T-helper 1 cell treated with Interleukin-12 subunit alpha and Interleukin-12 subunit beta and Interleukin-4 antibody, amounts not matched to agents 30 μg/mL and 1 μg/mL, for 36 hours (primary cell): Measurements from ENCODE around the gene MPL.

ENCODE experiments used
- H3K27ac Mint-ChIP-seq: one replicate; pipeline ENCODE4 v1.8.0; 2021; ENCODE audit warnings: mild to moderate bottlenecking, mixed read lengths
- H3K27me3 Mint-ChIP-seq: one replicate; pipeline ENCODE4 v1.8.0; 2021; ENCODE audit warnings: low read depth, mixed read lengths
- H3K36me3 Mint-ChIP-seq: one replicate; pipeline ENCODE4 v1.8.0; 2021; ENCODE audit warnings: low read depth, mixed read lengths
- H3K4me1 Mint-ChIP-seq: one replicate; pipeline ENCODE4 v1.8.0; 2021; ENCODE audit warnings: low read depth, mixed read lengths
- H3K4me3 Mint-ChIP-seq: one replicate; pipeline ENCODE4 v1.8.0; 2021; ENCODE audit warnings: mild to moderate bottlenecking, moderate library complexity, mixed read lengths
- H3K9me3 Mint-ChIP-seq: one replicate; pipeline ENCODE4 v1.8.0; 2021; ENCODE audit warnings: mixed read lengths

Gene MPL

GRCh38 chr1:43327549-43328292 lies 9.9 kb upstream of the MPL start:
- H3K9me3 Mint-ChIP-seq: peaks cover 31% of the 10 kb centered on the region
- no peaks in the 10 kb centered on the region for H3K27me3 Mint-ChIP-seq
- peaks cover 15% of the 10 kb centered on the region for H3K4me1 Mint-ChIP-seq
- H3K27ac Mint-ChIP-seq: no peak overlapping the region
- peaks cover 1% of the 10 kb centered on the region for H3K36me3 Mint-ChIP-seq
- no peak overlapping the region for H3K4me3 Mint-ChIP-seq

DNA sequence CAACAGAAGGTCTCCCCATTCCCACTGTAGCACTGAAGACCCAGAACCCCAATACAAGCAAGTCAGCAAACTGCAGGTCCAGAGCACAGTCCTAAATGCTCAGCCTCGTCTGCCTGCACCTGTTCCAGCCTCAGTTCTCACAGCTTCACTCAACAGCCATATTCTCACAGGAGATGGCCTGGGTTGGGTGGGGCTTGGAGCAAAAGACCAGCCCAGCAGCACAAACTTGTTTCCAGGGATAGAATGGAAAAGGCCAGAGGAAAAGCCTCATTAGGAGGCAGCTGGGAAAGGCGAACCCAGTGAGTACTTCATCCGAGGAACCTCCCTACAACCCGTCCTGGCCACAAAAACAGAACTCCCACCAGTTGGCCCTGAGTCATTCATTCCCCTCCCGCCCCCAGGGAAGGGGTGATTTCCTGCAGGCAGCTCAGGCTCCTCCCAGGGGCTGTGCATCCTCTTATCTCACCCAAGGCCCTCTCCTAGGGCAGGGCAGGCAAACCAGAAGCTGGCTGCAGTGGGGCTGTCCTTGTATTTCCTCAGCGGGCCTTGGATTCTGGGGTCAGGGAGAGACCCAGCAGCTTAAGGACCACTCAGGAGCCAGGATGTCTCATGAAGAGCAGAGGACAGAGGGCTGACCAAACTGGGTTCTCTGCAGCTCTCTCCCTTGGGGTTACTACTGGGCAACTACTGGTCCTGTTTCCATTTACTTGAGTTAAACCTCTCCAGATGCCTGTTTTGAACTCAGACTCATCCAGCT lies 7.4 kb upstream of the MPL start:
- H3K27ac Mint-ChIP-seq: no peak overlapping the region
- H3K27me3 Mint-ChIP-seq: no peaks in the 10 kb centered on the region
- peaks cover 10% of the 10 kb centered on the region for H3K4me1 Mint-ChIP-seq
- peaks cover 1% of the 10 kb centered on the region for H3K36me3 Mint-ChIP-seq
- H3K9me3 Mint-ChIP-seq: peaks cover 24% of the 10 kb centered on the region
- H3K4me3 Mint-ChIP-seq: no peak overlapping the region

GRCh38 chr1:43331688-43332087 lies 5.9 kb upstream of the MPL start:
- Mint-ChIP-seq H3K36me3 (no peaks in the 10 kb centered on the region), H3K4me3 (no peak overlapping the region), H3K27ac (no peak overlapping the region), H3K27me3 (no peaks in the 10 kb centered on the region), H3K4me1 (peaks cover 10% of the 10 kb centered on the region), H3K9me3 (peaks cover 18% of the 10 kb centered on the region)

DNA sequence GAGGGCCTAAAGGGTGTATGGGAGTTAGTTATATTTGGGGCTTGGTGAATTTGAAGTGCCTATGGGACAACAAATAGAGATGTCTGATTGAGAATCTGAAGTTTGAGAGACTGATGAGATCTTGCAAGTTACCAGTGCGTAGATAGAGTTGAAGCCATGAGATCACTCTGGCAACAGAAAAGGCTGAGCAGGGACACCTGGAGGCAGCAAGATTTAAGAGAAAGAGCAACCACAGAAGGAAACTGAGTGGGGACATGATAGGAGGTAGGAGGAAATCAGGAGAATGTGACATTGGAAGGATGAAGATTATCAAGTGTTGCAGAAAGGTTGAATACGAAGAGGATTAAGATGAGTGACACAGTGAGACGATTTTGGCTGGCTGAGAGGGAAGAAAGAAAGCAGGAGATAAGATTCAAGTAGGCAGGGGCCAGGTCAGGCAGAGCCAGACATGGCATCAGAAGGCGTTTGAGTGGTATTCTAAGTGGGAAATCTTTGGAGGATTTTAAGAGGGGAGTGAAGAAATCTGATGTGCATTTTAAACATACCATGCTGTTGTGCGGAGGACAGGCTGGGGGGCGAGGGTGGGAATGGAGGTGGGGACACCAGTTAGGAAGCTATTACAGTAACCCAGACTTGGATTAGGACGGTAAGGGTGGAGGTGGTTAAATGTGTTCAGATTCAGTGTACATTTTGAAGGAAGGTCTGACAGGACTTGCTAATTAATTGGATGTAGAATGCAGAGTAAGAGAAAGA lies 3.0 kb upstream of the MPL start:
- no peak overlapping the region for H3K4me3 Mint-ChIP-seq
- no peaks in the 10 kb centered on the region for H3K9me3 Mint-ChIP-seq
- H3K36me3 Mint-ChIP-seq: no peaks in the 10 kb centered on the region
- H3K4me1 Mint-ChIP-seq: peaks cover 7% of the 10 kb centered on the region
- H3K27ac Mint-ChIP-seq: no peak overlapping the region
- H3K27me3 Mint-ChIP-seq: no peaks in the 10 kb centered on the region

GRCh38 chr1:43338001-43338400 lies 383 bp downstream of the MPL start:
- no peak overlapping the region for H3K27ac Mint-ChIP-seq
- no peak overlapping the region for H3K4me3 Mint-ChIP-seq
- H3K36me3 Mint-ChIP-seq: no peaks in the 10 kb centered on the region

DNA sequence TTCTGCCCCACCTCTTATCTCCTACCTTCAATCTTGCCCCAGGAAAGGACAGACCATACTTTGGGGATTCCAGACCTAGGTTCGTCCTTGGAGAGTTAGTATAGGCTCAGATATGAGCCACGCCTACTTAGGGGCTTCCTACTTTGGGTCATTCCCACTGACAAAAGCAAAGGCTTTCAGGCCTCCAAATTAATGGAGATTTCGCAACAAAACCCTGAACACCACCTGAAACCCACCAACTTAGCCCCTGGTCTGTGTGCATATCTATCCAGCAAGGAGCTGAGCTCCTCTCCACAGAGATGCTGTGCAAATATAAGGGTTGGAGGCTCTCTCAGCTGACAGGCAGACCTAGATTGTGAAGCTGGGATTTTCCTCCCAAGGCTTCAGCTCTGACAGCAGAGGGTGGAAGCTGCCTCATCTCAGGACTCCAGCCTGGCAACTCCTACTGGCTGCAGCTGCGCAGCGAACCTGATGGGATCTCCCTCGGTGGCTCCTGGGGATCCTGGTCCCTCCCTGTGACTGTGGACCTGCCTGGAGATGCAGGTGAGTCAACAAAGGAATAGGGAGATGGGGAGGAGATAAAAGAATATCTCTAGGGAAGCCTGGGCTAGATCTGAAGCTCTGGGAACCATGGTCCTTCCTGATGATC lies 2.1 kb downstream of the MPL start:
- H3K27ac Mint-ChIP-seq: no peak overlapping the region
- H3K27me3 Mint-ChIP-seq: no peaks in the 10 kb centered on the region
- H3K4me1 Mint-ChIP-seq: no peaks in the 10 kb centered on the region
- H3K36me3 Mint-ChIP-seq: no peaks in the 10 kb centered on the region
- no peaks in the 10 kb centered on the region for H3K9me3 Mint-ChIP-seq
- no peak overlapping the region for H3K4me3 Mint-ChIP-seq

More at GRCh38 chr1:43338001-43338400, 383 bp downstream of the MPL start:
- Mint-ChIP-seq H3K9me3 (no peaks in the 10 kb centered on the region), H3K27me3 (no peaks in the 10 kb centered on the region), H3K4me1 (no peaks in the 10 kb centered on the region)

DNA sequence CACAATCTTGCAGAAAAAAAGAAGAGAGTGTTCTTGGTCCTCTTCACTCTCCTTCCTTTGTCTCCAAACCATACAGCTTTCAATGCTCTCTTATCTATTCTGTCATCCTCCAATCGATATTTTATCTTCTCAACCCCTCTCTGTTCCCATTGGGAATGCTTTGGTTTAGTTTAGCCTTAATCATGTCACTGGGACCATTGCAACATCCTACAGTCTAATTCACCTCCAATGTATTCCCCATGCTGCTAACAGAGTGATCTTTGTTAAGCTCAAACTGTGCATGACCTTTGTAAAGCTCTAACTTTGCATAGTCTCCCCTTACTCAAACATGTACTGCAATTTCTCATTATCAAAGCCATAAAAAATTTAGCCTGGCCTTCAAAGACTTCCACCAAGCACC lies 2.9 kb downstream of the MPL start:
- Mint-ChIP-seq H3K36me3 (no peaks in the 10 kb centered on the region), H3K9me3 (no peaks in the 10 kb centered on the region), H3K27me3 (no peaks in the 10 kb centered on the region), H3K4me1 (no peaks in the 10 kb centered on the region), H3K27ac (no peak overlapping the region), H3K4me3 (no peak overlapping the region)

DNA sequence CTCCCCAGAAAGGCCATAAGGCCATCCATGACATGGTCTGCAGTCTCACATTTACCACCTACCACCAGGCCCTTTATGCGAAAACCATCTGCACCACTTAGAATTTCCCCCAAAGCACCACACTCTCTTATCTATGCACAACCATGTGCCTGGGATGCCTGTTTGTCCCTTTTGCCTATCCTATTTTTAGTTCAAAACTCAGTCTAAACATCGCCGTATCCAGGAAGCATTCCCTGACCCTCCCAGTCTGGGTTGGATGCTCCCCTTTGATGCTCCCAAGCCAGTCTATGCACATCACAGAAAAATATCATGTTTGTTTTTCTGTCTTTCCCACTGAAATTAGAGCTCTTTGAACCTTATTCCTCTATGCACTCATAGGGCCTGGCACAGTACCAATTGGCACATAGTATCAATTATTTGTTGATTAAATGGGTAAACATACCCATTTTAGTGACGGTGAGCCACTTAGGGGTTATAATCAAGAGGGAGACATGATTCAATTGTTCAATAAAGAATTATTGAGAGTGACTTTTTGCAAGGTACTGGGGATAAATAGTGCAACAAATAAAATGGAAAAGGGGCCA lies 6.7 kb downstream of the MPL start:
- H3K27ac Mint-ChIP-seq: no peak overlapping the region
- no peak overlapping the region for H3K4me3 Mint-ChIP-seq
- no peaks in the 10 kb centered on the region for H3K36me3 Mint-ChIP-seq
- H3K9me3 Mint-ChIP-seq: no peaks in the 10 kb centered on the region
- H3K4me1 Mint-ChIP-seq: no peaks in the 10 kb centered on the region
- H3K27me3 Mint-ChIP-seq: peaks cover 4% of the 10 kb centered on the region

DNA sequence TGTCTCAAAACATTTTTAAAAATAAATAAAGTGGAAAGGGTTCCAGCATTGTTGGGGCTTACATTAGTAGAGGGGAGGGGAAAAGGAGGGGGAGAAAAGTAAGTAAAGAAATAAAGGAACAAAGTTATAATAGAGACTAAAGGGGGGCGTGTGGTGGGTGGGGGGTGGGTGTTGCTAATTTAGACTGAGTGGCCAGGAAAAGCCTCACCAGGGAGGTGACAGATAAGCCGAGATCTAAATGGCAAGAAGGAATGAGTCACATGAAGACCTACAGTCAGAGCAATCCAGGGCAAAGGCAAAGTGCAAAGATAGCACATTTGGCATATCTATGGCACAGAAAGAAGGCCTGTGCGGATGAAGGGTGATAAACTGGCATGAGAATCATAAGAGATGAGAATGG lies 7.5 kb downstream of the MPL start:
- peaks cover 4% of the 10 kb centered on the region for H3K27me3 Mint-ChIP-seq
- H3K36me3 Mint-ChIP-seq: no peaks in the 10 kb centered on the region
- H3K4me3 Mint-ChIP-seq: no peak overlapping the region
- no peak overlapping the region for H3K27ac Mint-ChIP-seq
- H3K9me3 Mint-ChIP-seq: no peaks in the 10 kb centered on the region
- H3K4me1 Mint-ChIP-seq: peaks cover 4% of the 10 kb centered on the region

- H3K9me3 Mint-ChIP-seq: no peaks in the 10 kb centered on the region
- no peak overlapping the region for H3K27ac Mint-ChIP-seq
- peaks cover 4% of the 10 kb centered on the region for H3K27me3 Mint-ChIP-seq
- H3K4me1 Mint-ChIP-seq: peaks cover 4% of the 10 kb centered on the region
- no peaks in the 10 kb centered on the region for H3K36me3 Mint-ChIP-seq
- no peak overlapping the region for H3K4me3 Mint-ChIP-seq
Observed at GRCh38 chr1:43346636-43347035, 9.0 kb downstream of the MPL start.

GRCh38 chr1:43348343-43348808 lies 10.8 kb downstream of the MPL start:
- Mint-ChIP-seq H3K9me3 (no peaks in the 10 kb centered on the region), H3K4me1 (peaks cover 10% of the 10 kb centered on the region)

GRCh38 chr1:43348809-43349593 lies 11.4 kb downstream of the MPL start:
- peaks cover 10% of the 10 kb centered on the region for H3K4me1 Mint-ChIP-seq
- H3K27ac Mint-ChIP-seq: peak overlapping the region; percentile 75
- no peaks in the 10 kb centered on the region for H3K9me3 Mint-ChIP-seq
- H3K27me3 Mint-ChIP-seq: peaks cover 4% of the 10 kb centered on the region
- peak overlapping the region; percentile 67 for H3K4me3 Mint-ChIP-seq
- no peaks in the 10 kb centered on the region for H3K36me3 Mint-ChIP-seq

More at GRCh38 chr1:43348343-43348808, 10.8 kb downstream of the MPL start:
- Mint-ChIP-seq H3K27ac (no peak overlapping the region), H3K27me3 (peaks cover 4% of the 10 kb centered on the region), H3K4me3 (no peak overlapping the region), H3K36me3 (no peaks in the 10 kb centered on the region)

DNA sequence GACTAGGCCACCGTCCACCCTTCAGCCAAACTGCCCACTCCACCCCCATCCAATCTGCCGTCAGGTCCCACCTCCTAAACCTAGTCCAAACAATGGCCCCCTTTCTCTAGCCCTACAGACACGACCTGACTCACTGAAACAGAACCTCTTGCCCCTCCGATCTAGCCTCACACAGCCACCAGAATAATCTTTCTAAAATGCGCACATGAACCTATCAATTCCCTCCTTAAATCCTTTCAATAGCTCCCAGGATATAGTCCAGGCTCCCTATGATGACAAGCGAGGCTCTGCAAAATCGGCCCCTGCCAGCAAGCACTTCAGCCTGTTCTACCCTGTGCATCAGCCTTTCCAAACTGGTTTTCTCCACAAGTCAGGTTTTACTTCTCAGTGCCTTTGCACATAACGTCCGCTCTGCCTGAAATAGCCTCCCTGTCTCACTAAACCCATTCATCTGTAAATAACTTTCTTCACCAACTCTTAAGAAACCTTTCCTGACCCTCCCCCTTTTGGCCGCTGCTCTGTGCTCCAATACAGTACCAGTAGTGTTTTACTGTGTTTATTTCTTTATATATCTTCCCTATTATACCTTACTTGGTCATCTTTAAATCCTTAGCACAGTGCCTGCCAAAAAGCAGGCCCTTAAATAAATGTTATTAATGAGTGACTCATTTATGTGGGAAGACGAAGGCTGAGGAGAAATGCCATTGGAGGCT lies 12.1 kb downstream of the MPL start:
- peaks cover 4% of the 10 kb centered on the region for H3K27me3 Mint-ChIP-seq
- H3K36me3 Mint-ChIP-seq: no peaks in the 10 kb centered on the region
- H3K4me3 Mint-ChIP-seq: peak overlapping the region; percentile 67
- H3K4me1 Mint-ChIP-seq: peaks cover 10% of the 10 kb centered on the region
- peak overlapping the region; percentile 75 for H3K27ac Mint-ChIP-seq
- no peaks in the 10 kb centered on the region for H3K9me3 Mint-ChIP-seq
